K562 (cell line): Measurements from ENCODE around the gene PPFIBP2. TPM values are rescaled to one million over a fixed set of nuclear protein-coding genes. Genes with fewer than 3 reads are reported as not detected.

Source experiments
- ATAC-seq: fragments of 200-7000 bp; cut with Tn5 transposase; 3 replicates; pipeline ENCODE4 v1.9.1; 2020; ENCODE audit warnings: moderate library complexity
- BruUV-seq: library from RNA; stranded (reverse); fragments of 400-500 nt; replicated peaks from 2 replicates; lab custom pipeline; 2021; lab: Mats Ljungman, UMichigan
- CTCF ChIA-PET: fragments of 300-600 bp; formaldehyde crosslinking; extraction: SDS; loops from one replicate; lab custom pipeline; 2021; ENCODE audit warnings: low intra/inter-chr PET ratio; lab: Yijun Ruan, JAX
- POLR2A ChIA-PET: fragments of 300-600, 350-650 bp; sonication (Branson Sonifier 250); formaldehyde crosslinking; extraction: SDS; loops from one replicate; lab custom pipeline; 2021; ENCODE audit warnings: antibody characterized with exemption, inconsistent platforms; lab: Yijun Ruan, JAX
- DNase-seq, 4 experiments: peaks; one replicate each; pipeline versions ENCODE4 v3.0.0 to v3.0.0-alpha.2; 2011 to 2018; ENCODE audit warnings: low spot score in 3 of 4, mixed read lengths in 3 of 4; ENCODE audit errors: extremely low read depth in 1 of 4
- FAIRE-seq: peaks from 2 replicates; lab custom pipeline; 2011; peaks lifted over from hg19 to GRCh38; lab: Jason Lieb, UNC
- H2AFZ ChIP-seq: 2 replicates; pipeline ENCODE4 v1.6.0; 2011; ENCODE audit warnings: low read depth, low read length, control low read depth, inconsistent platforms
- H3K27ac ChIP-seq: fragments of 200-600 bp; 3 replicates; pipeline ENCODE4 v1.8.0; 2011; ENCODE audit warnings: low read depth, mild to moderate bottlenecking, control low read depth, inconsistent platforms, low read length, moderate library complexity, mixed read lengths; ENCODE audit errors: extremely low read depth
- H3K27me3 ChIP-seq, 2 experiments: fragments of 300-600 bp in 1 of 2; 2 replicates in 1 of 2; 3 replicates in 1 of 2; pipeline versions ENCODE4 v1.6.0 to v1.8.0; 2011; ENCODE audit warnings: inconsistent platforms in 2 of 2, low read length in 2 of 2, mild to moderate bottlenecking in 1 of 2, mixed read lengths in 1 of 2, moderate library complexity in 1 of 2; ENCODE audit not compliant: control insufficient read depth in 2 of 2, insufficient read depth in 2 of 2
- H3K36me3 ChIP-seq: fragments of 300-600 bp; 3 replicates; pipeline ENCODE4 v1.8.0; 2011; ENCODE audit warnings: mild to moderate bottlenecking, low read length, inconsistent platforms; ENCODE audit not compliant: control insufficient read depth, insufficient read depth
- H3K4me1 ChIP-seq, 2 experiments: fragments of 200-600 bp in 1 of 2; replicated peaks in 1 of 2; 2 replicates in 1 of 2; 3 replicates in 1 of 2; pipeline versions ENCODE4 v1.5.1 to v1.8.0; 2011; ENCODE audit warnings: inconsistent platforms in 2 of 2, low read length in 2 of 2, mild to moderate bottlenecking in 1 of 2, mixed read lengths in 1 of 2, moderate library complexity in 1 of 2; ENCODE audit not compliant: control insufficient read depth in 2 of 2, insufficient read depth in 2 of 2
- H3K4me2 ChIP-seq: 2 replicates; pipeline ENCODE4 v1.6.1; 2011; ENCODE audit warnings: low read length, control low read depth, inconsistent platforms, mixed read lengths; ENCODE audit not compliant: insufficient read depth
- H3K4me3 ChIP-seq: fragments of 200-600 bp; sonication (generic), shearing (Covaris generic); 2 replicates; pipeline ENCODE4 v1.5.1; 2016; ENCODE audit warnings: control low read depth, inconsistent platforms
- H3K79me2 ChIP-seq: fragments of 200-600 bp; 3 replicates; pipeline ENCODE4 v1.8.0; 2011; ENCODE audit warnings: low read length, inconsistent platforms; ENCODE audit not compliant: control insufficient read depth, insufficient read depth
- H3K9ac ChIP-seq, 2 experiments: 2 replicates each; pipeline versions ENCODE4 v1.6.0 to v1.6.1; 2011; ENCODE audit warnings: low read depth in 2 of 2, low read length in 2 of 2, control low read depth in 1 of 2, inconsistent platforms in 1 of 2, mild to moderate bottlenecking in 1 of 2, mixed read lengths in 1 of 2; ENCODE audit not compliant: insufficient read depth in 1 of 2
- H3K9me1 ChIP-seq: one replicate; pipeline ENCODE4 v1.6.0; 2011; ENCODE audit warnings: inconsistent platforms, mild to moderate bottlenecking, low read length, moderate library complexity; ENCODE audit not compliant: control insufficient read depth, insufficient read depth
- H3K9me3 ChIP-seq: replicated peaks from 2 replicates; pipeline ENCODE4 v1.5.1; 2011; ENCODE audit warnings: low read depth, low read length, inconsistent platforms; ENCODE audit not compliant: control insufficient read depth, insufficient read depth
- H4K20me1 ChIP-seq: replicated peaks from 2 replicates; pipeline ENCODE4 v1.6.1; 2011; ENCODE audit warnings: low read length, inconsistent platforms, mixed read lengths; ENCODE audit not compliant: control insufficient read depth, insufficient read depth
- BMI1 ChIP-seq: fragments of 150-350 bp; IDR thresholded peaks from 2 replicates; pipeline ENCODE4 v1.6.1; 2014; ENCODE audit warnings: low read length
- COPS2 ChIP-seq: fragments of 450-650 bp; conservative IDR thresholded peaks from 2 replicates; pipeline ENCODE4 v1.6.1; 2016; ENCODE audit warnings: mild to moderate bottlenecking, moderate library complexity
- DMBX1 ChIP-seq: fragments of 250-450 bp; sonication (Bioruptor Pico); IDR thresholded peaks from 2 replicates; pipeline ENCODE4 v1.8.0; 2022; ENCODE audit warnings: inconsistent platforms, mild to moderate bottlenecking, moderate library complexity, borderline replicate concordance
- ILF3 ChIP-seq: fragments of 450-650 bp; IDR thresholded peaks from 2 replicates; pipeline ENCODE4 v1.6.1; 2018; ENCODE audit warnings: antibody characterized with exemption, mild to moderate bottlenecking, moderate library complexity, borderline replicate concordance
- JUN ChIP-seq, 2 experiments: sonication (generic) in 1 of 2; formaldehyde crosslinking in 1 of 2; IDR thresholded peaks; 2 replicates each; pipeline versions ENCODE4 v1.6.1 to v1.8.0; 2012 to 2022; ENCODE audit warnings: borderline replicate concordance in 2 of 2, mild to moderate bottlenecking in 2 of 2, improper control_type of control experiment in 1 of 2, low read depth in 1 of 2, low read length in 1 of 2, missing genetic modification reagents in 1 of 2
- MCM2 ChIP-seq: fragments of 450-650 bp; IDR thresholded peaks from 2 replicates; pipeline ENCODE4 v1.6.1; 2017; ENCODE audit warnings: low read depth, mild to moderate bottlenecking
- POLR3A ChIP-seq: IDR thresholded peaks from 2 replicates; pipeline ENCODE4 v1.6.1; 2011; ENCODE audit warnings: borderline replicate concordance, mild to moderate bottlenecking, moderate library complexity; ENCODE audit not compliant: insufficient read length, insufficient read depth; ENCODE audit errors: extremely low read depth
- WGBS: fragments of 100-300 bp; shearing (Covaris generic); methylation state at CpG from one replicate; pipeline ENCODE4 v1.1.6; 2016; ENCODE audit warnings: low coverage, mixed read lengths; ENCODE audit not compliant: insufficient coverage; ENCODE audit errors: missing lambda C conversion rate; 5-methylcytosine and 5-hydroxymethylcytosine counted together
- in situ Hi-C: fragments of 300-500 bp; cut with MboI; formaldehyde crosslinking; loops from 4 replicates; pipeline ENCODE4 v1.15.0; 2018; ENCODE audit warnings: inconsistent platforms, mixed read lengths
- intact Hi-C: fragments of 100-400 bp; cut with micrococcal nuclease; formaldehyde crosslinking; loops from 2 replicates; pipeline ENCODE4 v1.14.2; 2022
- polyA plus RNA-seq, 8 experiments: library from polyadenylated mRNA; depleted of rRNA in 4 of 8; stranded (reverse) in 5 of 8; unstranded in 3 of 8; fragments of >200 nt; fragmentation: Nextera tagmentation in 2 of 8; fragmentation: Illumina TruSeq in 1 of 8; extraction: Ambion mirVana in 2 of 8; extraction: Trizol in 1 of 8; gene quantifications; 2 replicates each; pipeline versions ENCODE4 v1.2.1 to v1.2.3, GENCODE V29; 2011 to 2014; ENCODE audit warnings: inconsistent platforms in 1 of 8, missing spikeins in 1 of 8
- total RNA-seq, 7 experiments: library from RNA; depleted of rRNA in 6 of 7; stranded (reverse); fragments of >200 nt in 6 of 7; fragmentation: Illumina TruSeq in 2 of 7; extraction: Trizol in 2 of 7; gene quantifications; 2 replicates each; pipeline versions ENCODE4 v1.2.1 to v1.2.3, GENCODE V29; 2011 to 2021; ENCODE audit warnings: low replicate concordance in 1 of 7
- TF ChIP-seq, protein P1 (sequence below), 2 experiments: fragments of 150-350 bp in 1 of 2; IDR thresholded peaks; 2 replicates each; pipeline ENCODE4 v1.6.1; 2012 to 2016; ENCODE audit warnings: low read depth in 2 of 2, low read length in 2 of 2, mild to moderate bottlenecking in 1 of 2, moderate library complexity in 1 of 2
- TF ChIP-seq, protein P2 (sequence below): fragments of 450-650 bp; IDR thresholded peaks from 2 replicates; pipeline ENCODE4 v1.6.1; 2016
- TF ChIP-seq, protein P3 (sequence below), 2 experiments: fragments of 450-650 bp; conservative IDR thresholded peaks; 2 replicates each; pipeline ENCODE4 v1.6.1; 2017; ENCODE audit warnings: mild to moderate bottlenecking in 2 of 2, moderate library complexity in 2 of 2
- TF ChIP-seq, protein P4 (sequence below): fragments of 150-350 bp; conservative IDR thresholded peaks from 2 replicates; pipeline ENCODE4 v1.6.1; 2014; ENCODE audit warnings: low read length

Gene PPFIBP2
- total and polyA plus RNA-seq, 9 of the 15 experiments (the other 6 are each of a cell fraction or from before 2014, with no cell fraction given) = 0.18 to 3.4 (median 1.2) TPM

DNA sequence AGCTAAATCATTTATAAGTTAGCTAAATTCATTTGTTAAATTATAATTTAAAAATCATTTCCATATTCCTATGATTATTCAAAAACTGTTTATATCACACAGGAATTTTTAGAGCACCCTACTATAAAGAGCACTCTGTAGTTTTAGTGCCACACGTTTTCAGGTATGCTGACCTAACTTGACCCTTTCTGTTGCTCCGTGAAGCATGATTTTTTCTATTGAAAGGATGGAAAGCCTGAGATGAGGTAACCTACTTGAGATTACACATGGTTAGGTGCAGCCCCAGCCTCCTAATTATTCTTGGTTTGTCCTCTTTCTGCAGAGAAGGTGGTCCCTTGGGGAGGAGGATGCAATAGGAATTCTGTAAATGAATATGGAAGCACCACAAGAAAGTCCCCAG lies 72.6 kb downstream of the PPFIBP2 start (continued):
- TF ChIP-seq, protein P1, sequence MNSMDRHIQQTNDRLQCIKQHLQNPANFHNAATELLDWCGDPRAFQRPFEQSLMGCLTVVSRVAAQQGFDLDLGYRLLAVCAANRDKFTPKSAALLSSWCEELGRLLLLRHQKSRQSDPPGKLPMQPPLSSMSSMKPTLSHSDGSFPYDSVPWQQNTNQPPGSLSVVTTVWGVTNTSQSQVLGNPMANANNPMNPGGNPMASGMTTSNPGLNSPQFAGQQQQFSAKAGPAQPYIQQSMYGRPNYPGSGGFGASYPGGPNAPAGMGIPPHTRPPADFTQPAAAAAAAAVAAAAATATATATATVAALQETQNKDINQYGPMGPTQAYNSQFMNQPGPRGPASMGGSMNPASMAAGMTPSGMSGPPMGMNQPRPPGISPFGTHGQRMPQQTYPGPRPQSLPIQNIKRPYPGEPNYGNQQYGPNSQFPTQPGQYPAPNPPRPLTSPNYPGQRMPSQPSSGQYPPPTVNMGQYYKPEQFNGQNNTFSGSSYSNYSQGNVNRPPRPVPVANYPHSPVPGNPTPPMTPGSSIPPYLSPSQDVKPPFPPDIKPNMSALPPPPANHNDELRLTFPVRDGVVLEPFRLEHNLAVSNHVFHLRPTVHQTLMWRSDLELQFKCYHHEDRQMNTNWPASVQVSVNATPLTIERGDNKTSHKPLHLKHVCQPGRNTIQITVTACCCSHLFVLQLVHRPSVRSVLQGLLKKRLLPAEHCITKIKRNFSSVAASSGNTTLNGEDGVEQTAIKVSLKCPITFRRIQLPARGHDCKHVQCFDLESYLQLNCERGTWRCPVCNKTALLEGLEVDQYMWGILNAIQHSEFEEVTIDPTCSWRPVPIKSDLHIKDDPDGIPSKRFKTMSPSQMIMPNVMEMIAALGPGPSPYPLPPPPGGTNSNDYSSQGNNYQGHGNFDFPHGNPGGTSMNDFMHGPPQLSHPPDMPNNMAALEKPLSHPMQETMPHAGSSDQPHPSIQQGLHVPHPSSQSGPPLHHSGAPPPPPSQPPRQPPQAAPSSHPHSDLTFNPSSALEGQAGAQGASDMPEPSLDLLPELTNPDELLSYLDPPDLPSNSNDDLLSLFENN (IDR thresholded peaks at IDR 0.05; ENCODE audit: low read depth in 2 of 2, low read length in 2 of 2) = no peak
- TF ChIP-seq, all 486 proteins: peak for 0

DNA sequence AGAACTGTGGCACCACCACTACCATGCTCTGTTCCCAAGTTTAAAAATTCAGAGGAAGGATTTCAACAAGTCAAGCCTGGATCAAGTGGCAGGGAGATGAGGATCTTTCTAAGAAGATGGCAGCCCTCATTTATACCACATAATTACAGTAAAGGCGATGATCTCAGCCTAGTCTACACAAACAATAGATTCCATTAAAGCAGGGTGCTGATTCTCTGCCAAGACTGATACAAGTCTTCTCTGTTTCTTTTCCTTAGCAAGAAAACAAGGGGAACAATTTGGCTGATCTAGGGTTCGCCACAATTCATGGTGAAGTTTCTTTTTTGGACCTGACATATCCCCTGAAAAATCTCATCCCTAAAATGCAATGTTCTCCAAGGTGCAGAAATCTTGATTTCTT lies 73.9 kb downstream of the PPFIBP2 start:
- no peak for FAIRE-seq
- POLR2A ChIA-PET = no interaction called here
- TF ChIP-seq JUN (IDR thresholded peaks at IDR 0.05; ENCODE audit: borderline replicate concordance, low read depth, low read length) = no peak
- TF ChIP-seq JUN (CRISPR knock-in tag; IDR thresholded peaks at IDR 0.05; ENCODE audit: borderline replicate concordance) = no peak
- TF ChIP-seq, protein P2, sequence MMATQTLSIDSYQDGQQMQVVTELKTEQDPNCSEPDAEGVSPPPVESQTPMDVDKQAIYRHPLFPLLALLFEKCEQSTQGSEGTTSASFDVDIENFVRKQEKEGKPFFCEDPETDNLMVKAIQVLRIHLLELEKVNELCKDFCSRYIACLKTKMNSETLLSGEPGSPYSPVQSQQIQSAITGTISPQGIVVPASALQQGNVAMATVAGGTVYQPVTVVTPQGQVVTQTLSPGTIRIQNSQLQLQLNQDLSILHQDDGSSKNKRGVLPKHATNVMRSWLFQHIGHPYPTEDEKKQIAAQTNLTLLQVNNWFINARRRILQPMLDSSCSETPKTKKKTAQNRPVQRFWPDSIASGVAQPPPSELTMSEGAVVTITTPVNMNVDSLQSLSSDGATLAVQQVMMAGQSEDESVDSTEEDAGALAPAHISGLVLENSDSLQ = no peak
- TF ChIP-seq, protein P3, sequence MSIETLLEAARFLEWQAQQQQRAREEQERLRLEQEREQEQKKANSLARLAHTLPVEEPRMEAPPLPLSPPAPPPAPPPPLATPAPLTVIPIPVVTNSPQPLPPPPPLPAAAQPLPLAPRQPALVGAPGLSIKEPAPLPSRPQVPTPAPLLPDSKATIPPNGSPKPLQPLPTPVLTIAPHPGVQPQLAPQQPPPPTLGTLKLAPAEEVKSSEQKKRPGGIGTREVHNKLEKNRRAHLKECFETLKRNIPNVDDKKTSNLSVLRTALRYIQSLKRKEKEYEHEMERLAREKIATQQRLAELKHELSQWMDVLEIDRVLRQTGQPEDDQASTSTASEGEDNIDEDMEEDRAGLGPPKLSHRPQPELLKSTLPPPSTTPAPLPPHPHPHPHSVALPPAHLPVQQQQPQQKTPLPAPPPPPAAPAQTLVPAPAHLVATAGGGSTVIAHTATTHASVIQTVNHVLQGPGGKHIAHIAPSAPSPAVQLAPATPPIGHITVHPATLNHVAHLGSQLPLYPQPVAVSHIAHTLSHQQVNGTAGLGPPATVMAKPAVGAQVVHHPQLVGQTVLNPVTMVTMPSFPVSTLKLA (conservative IDR thresholded peaks at IDR 0.05) = no peak
- no peak for TF ChIP-seq BMI1
- TF ChIP-seq, protein P4, sequence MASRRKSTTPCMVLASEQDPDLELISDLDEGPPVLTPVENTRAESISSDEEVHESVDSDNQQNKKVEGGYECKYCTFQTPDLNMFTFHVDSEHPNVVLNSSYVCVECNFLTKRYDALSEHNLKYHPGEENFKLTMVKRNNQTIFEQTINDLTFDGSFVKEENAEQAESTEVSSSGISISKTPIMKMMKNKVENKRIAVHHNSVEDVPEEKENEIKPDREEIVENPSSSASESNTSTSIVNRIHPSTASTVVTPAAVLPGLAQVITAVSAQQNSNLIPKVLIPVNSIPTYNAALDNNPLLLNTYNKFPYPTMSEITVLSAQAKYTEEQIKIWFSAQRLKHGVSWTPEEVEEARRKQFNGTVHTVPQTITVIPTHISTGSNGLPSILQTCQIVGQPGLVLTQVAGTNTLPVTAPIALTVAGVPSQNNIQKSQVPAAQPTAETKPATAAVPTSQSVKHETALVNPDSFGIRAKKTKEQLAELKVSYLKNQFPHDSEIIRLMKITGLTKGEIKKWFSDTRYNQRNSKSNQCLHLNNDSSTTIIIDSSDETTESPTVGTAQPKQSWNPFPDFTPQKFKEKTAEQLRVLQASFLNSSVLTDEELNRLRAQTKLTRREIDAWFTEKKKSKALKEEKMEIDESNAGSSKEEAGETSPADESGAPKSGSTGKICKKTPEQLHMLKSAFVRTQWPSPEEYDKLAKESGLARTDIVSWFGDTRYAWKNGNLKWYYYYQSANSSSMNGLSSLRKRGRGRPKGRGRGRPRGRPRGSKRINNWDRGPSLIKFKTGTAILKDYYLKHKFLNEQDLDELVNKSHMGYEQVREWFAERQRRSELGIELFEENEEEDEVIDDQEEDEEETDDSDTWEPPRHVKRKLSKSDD = no peak
- no peak for TF ChIP-seq ILF3
- TF ChIP-seq DMBX1 (CRISPR knock-in tag) = no peak
- no peak for TF ChIP-seq MCM2
- TF ChIP-seq POLR3A = no peak
- no peak for TF ChIP-seq COPS2

More for the DNA sequence above, 73.9 kb downstream of the PPFIBP2 start:
- in situ Hi-C loops = no loop called here
- no peaks in the 10 kb centered on the region for H3K9me1 ChIP-seq
- peaks cover 0 to 2% of the 10 kb centered on the region in 2 experiments; a peak in 2 of 5 replicates for H3K27me3 ChIP-seq
- no peaks in the 10 kb centered on the region for H3K79me2 ChIP-seq
- CTCF ChIA-PET = no interaction called here
- H3K27ac ChIP-seq = no peak overlapping the region
- H3K4me2 ChIP-seq = no peak overlapping the region
- no TSS peak for BruUV-seq
- no peak overlapping the region for H3K9ac ChIP-seq
- no peaks in the 10 kb centered on the region for H3K9me3 ChIP-seq
- H3K4me3 ChIP-seq = no peak overlapping the region
- no peaks in the 10 kb centered on the region for H3K4me1 ChIP-seq
- DNase-seq (no peak), ATAC-seq (no peak)
- no peaks in the 10 kb centered on the region for H4K20me1 ChIP-seq
- intact Hi-C loops = no loop called here
- 5% methylated on average over 2 of the region's 2 CpGs for WGBS
- H3K36me3 ChIP-seq = no peaks in the 10 kb centered on the region
- no peak overlapping the region for H2AFZ ChIP-seq
